WERI-Rb-1 (cell line): Measurements from ENCODE around the gene BMS1.
A peak's percentile ranks its signal among the peaks of the same experiment; 100 is the strongest.
"Not testable (repeated sequence)": the region's sequence is repeated elsewhere in the genome, so short reads cannot be mapped to it uniquely, and the experiment has no call there.

Experiments used
- DNase-seq: peaks from one replicate; pipeline ENCODE4 v3.0.0-alpha.2; 2020
- H3K27ac ChIP-seq: fragments of 250-450 bp; sonication (Bioruptor Pico); 2 replicates; pipeline ENCODE4 v1.5.1; 2020; ENCODE audit warnings: mild to moderate bottlenecking, moderate library complexity
- H3K27me3 ChIP-seq: fragments of 250-450 bp; sonication (Bioruptor Pico); 2 replicates; pipeline ENCODE4 v1.5.1; 2021; ENCODE audit warnings: mild to moderate bottlenecking, low read depth, moderate library complexity; ENCODE audit not compliant: insufficient read depth, severe bottlenecking
- H3K36me3 ChIP-seq: fragments of 250-450 bp; sonication (Bioruptor Pico); 2 replicates; pipeline ENCODE4 v1.5.1; 2020; ENCODE audit warnings: mild to moderate bottlenecking, moderate library complexity
- H3K4me3 ChIP-seq: 2 replicates; pipeline ENCODE4 v1.5.1; 2011; ENCODE audit warnings: low read depth, mild to moderate bottlenecking, control low read depth, low read length
- H3K9me3 ChIP-seq: fragments of 250-450 bp; sonication (Bioruptor Pico); 2 replicates; pipeline ENCODE4 v1.5.1; 2021; ENCODE audit warnings: mild to moderate bottlenecking, moderate library complexity; ENCODE audit not compliant: severe bottlenecking
- CTCF ChIP-seq: IDR thresholded peaks from 2 replicates; pipeline ENCODE4 v1.5.1; 2011; ENCODE audit warnings: low read depth, mild to moderate bottlenecking, control low read depth, inconsistent platforms, low read length

Gene BMS1

GRCh38 chr10:42827201-42827600, 44.6 kb downstream of the BMS1 start:
- H3K9me3 ChIP-seq: no peaks in the 10 kb centered on the region
- H3K27ac ChIP-seq: no peak overlapping the region
- peak; percentile 20; the same call in 1 of the 2 replicates for TF ChIP-seq CTCF
- DNase-seq: no peak
- no peak overlapping the region for H3K4me3 ChIP-seq
- H3K27me3 ChIP-seq: no peaks in the 10 kb centered on the region
- no peaks in the 10 kb centered on the region; the same call in none of the 2 replicates for H3K36me3 ChIP-seq

GRCh38 chr10:42828391-42828790, 45.8 kb downstream of the BMS1 start:
- H3K9me3 ChIP-seq, H3K4me3 ChIP-seq, H3K36me3 ChIP-seq, H3K27ac ChIP-seq, DNase-seq, H3K27me3 ChIP-seq: not testable (repeated sequence)

- no peak for DNase-seq
- H3K27ac ChIP-seq: no peak overlapping the region
- TF ChIP-seq CTCF: no peak
- H3K36me3 ChIP-seq: no peaks in the 10 kb centered on the region; the same call in none of the 2 replicates
- H3K9me3 ChIP-seq: no peaks in the 10 kb centered on the region
- H3K4me3 ChIP-seq: no peak overlapping the region
- H3K27me3 ChIP-seq: no peaks in the 10 kb centered on the region
Measured at GRCh38 chr10:42830237-42830636, 47.6 kb downstream of the BMS1 start.

- no peaks in the 10 kb centered on the region for H3K9me3 ChIP-seq
- H3K27me3 ChIP-seq: peaks cover 10% of the 10 kb centered on the region
- DNase-seq: no peak
- H3K4me3 ChIP-seq: no peak overlapping the region
- TF ChIP-seq CTCF: no peak
- no peaks in the 10 kb centered on the region; the same call in 1 of the 2 replicates for H3K36me3 ChIP-seq
- no peak overlapping the region for H3K27ac ChIP-seq
Measured at GRCh38 chr10:42836096-42836495, 53.5 kb downstream of the BMS1 start.

- H3K27me3 ChIP-seq: peaks cover 10% of the 10 kb centered on the region
- H3K4me3 ChIP-seq: 0 out of 2 replicates have a peak overlapping the region, but pooled peaks have one; percentile 22
Measured at GRCh38 chr10:42836771-42837468, 54.3 kb downstream of the BMS1 start.

GRCh38 chr10:42844810-42845209, 62.2 kb downstream of the BMS1 start:
- DNase-seq, H3K4me3 ChIP-seq: not testable (repeated sequence)
- peaks cover 26% of the 10 kb centered on the region for H3K27me3 ChIP-seq

More at GRCh38 chr10:42836771-42837468, 54.3 kb downstream of the BMS1 start:
- no peak for TF ChIP-seq CTCF
- peak; percentile 14 for DNase-seq
- H3K9me3 ChIP-seq: no peaks in the 10 kb centered on the region
- no peaks in the 10 kb centered on the region; the same call in 1 of the 2 replicates for H3K36me3 ChIP-seq
- H3K27ac ChIP-seq: no peak overlapping the region

GRCh38 chr10:42847261-42847660, 64.7 kb downstream of the BMS1 start:
- H3K4me3 ChIP-seq, DNase-seq, H3K27ac ChIP-seq, H3K36me3 ChIP-seq: not testable (repeated sequence)
- Histone ChIP-seq H3K27me3 (peaks cover 42% of the 10 kb centered on the region), H3K9me3 (peaks cover 14% of the 10 kb centered on the region)

More at GRCh38 chr10:42844810-42845209, 62.2 kb downstream of the BMS1 start:
- H3K9me3 ChIP-seq: peaks cover 14% of the 10 kb centered on the region
- H3K36me3 ChIP-seq, H3K27ac ChIP-seq: not testable (repeated sequence)
